ENCODE results near the gene COA8. TPM values are rescaled to one million over a fixed set of nuclear protein-coding genes. Genes with fewer than 3 reads are reported as not detected.

COA8 gene
- total and polyA plus RNA-seq, 2 of the 13 experiments (the other 11 are each of a cell fraction or from before 2014, with no cell fraction given), result 10.9 to 25.1 TPM

GRCh38 chr14:103549361-103550311 lies 13.1 kb upstream of the COA8 start (continued):
- TF ChIP-seq SOX13 (IDR thresholded peaks at IDR 0.05), result no peak
- peak in 1 of 2 experiments; percentile 22; a peak in 1 of 4 replicates for TF ChIP-seq SOX13 (CRISPR knock-in tag; conservative IDR thresholded peaks at IDR 0.05 in 1 of 2, IDR thresholded peaks at IDR 0.05 in 1 of 2)
- peak; percentile 42; the same call in 1 of the 2 replicates for TF ChIP-seq SOX5 (CRISPR knock-in tag; IDR thresholded peaks at IDR 0.05; ENCODE audit: borderline replicate concordance)
- 0 out of 2 replicates have a peak, but pooled peaks have one; percentile 22 for TF ChIP-seq RCOR2 (CRISPR knock-in tag; IDR thresholded peaks at IDR 0.05)
- peak; percentile 47; the same call in 1 of the 2 replicates for TF ChIP-seq RXRB (CRISPR knock-in tag; IDR thresholded peaks at IDR 0.05; ENCODE audit: borderline replicate concordance)
- TF ChIP-seq ZNF609 (CRISPR knock-in tag; IDR thresholded peaks at IDR 0.05; ENCODE audit: borderline replicate concordance), result peak; percentile 15
- no peak for TF ChIP-seq U2AF2 (IDR thresholded peaks at IDR 0.05; ENCODE audit: low read depth, low read length)
- TF ChIP-seq RXRA (CRISPR knock-in tag; IDR thresholded peaks at IDR 0.05), result peak; percentile 90
- TF ChIP-seq MZF1 (CRISPR knock-in tag; IDR thresholded peaks at IDR 0.05; ENCODE audit: borderline replicate concordance), result no peak
- peak; percentile 33; the same call in 1 of the 2 replicates for TF ChIP-seq DMAP1 (CRISPR knock-in tag; IDR thresholded peaks at IDR 0.05)
- TF ChIP-seq ZNF768 (CRISPR knock-in tag; IDR thresholded peaks at IDR 0.05), result peak; percentile 81; the same call in 1 of the 2 replicates
- no peak for TF ChIP-seq DBP (CRISPR knock-in tag; IDR thresholded peaks at IDR 0.05; ENCODE audit: not compliant biosample characterization)
- 0 out of 2 replicates have a peak, but pooled peaks have one; percentile 13 for TF ChIP-seq ZNF691 (CRISPR knock-in tag; IDR thresholded peaks at IDR 0.05; ENCODE audit: borderline replicate concordance, low read depth)
- no peak for TF ChIP-seq NFAT5 (CRISPR knock-in tag; IDR thresholded peaks at IDR 0.05)
- peak; percentile 46; the same call in 1 of the 2 replicates for TF ChIP-seq SPEN (CRISPR knock-in tag; IDR thresholded peaks at IDR 0.05; ENCODE audit: low read depth)

All from HepG2 (cell line).